Epidermal melanocyte (primary cell): Measurements from ENCODE around the gene RASL11B.
"Not testable (repeated sequence)": the region's sequence is repeated elsewhere in the genome, so short reads cannot be mapped to it uniquely, and the experiment has no call there.

Source experiments
- DNase-seq: peaks from one replicate; pipeline ENCODE4 v3.0.0; 2011; ENCODE audit warnings: low spot score; ENCODE audit not compliant: insufficient read length

The RASL11B gene, protein sequence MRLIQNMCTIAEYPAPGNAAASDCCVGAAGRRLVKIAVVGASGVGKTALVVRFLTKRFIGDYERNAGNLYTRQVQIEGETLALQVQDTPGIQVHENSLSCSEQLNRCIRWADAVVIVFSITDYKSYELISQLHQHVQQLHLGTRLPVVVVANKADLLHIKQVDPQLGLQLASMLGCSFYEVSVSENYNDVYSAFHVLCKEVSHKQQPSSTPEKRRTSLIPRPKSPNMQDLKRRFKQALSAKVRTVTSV

DNA sequence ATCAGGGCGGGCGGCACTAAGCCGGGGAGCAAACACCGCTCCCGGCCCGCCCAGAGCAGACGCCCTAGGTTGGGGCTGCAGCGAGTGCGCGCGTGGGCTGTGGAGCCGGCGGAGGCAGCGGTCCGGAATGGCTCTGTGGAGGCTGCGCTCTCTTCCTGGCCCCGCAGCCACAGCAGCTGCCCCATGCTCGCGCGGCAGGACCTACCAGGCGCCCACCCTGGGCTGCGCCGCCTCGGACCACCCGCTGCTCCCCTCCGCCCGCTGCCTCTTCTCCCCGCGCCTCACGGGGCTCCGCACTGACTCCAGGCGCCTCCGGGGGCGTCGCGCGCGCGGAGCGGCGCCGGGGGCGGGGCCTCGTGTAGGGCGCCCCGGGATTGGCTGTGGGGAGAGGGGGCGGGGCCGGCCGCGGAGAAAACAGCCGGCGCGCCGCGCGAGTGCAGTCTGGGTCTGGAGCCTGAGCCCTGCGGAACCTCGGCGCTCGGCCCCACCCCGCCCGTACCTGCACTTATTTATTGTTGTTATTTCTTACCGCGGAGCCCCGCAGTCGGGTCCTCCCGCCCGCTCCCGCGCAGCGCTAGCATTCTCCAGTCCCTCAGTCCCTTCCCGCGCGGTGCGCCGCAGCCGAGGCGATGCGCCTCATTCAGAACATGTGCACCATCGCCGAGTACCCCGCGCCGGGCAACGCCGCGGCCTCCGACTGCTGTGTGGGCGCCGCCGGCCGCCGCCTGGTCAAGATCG lies at the start of gene RASL11B:
Gene RASL11B (plus strand): TSS at position 439 of the 738 bp plus-strand sequence. CDS start 191 bp downstream, at position 630.
- peak; percentile 85 for DNase-seq

DNA sequence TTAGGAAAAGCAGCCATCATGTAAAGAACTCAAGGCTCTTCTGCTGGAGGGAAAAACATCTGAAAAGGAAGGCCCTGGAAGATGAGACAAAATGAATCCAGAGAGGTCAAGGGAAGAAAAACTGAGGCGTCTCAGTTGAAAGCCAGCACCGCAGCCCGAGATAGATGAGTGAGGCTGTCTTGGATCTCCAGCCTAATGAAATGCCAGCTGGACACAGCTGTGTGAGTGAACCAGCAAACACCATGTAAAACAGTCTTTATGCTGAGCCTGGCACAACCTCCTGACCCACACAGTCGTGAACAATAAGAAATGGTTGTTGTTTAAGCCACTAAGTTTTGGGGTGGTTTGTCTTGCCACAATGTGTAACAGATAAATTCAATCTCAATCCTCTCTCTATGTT lies 48.6 kb upstream of the RASL11B start:
- DNase-seq = no peak

DNA sequence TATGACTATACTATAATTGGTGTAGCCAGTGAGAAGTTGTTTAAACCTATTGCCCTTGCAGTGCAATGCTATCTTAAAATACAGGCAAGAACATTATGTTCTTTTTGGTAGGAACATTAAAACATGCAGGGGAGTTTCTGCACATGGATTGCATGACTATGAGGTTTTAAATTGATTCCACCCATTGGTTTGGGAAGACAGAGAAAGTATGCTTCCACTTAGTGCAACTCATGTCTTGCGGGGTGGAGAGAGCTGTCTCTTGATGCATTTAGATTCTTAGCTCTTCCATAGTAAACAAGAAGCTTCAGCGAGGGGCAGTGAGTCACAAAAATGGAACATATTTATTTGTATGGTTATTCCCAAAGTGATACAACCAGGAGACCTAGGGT lies 39.5 kb upstream of the RASL11B start:
- DNase-seq = peak; percentile 57

DNA sequence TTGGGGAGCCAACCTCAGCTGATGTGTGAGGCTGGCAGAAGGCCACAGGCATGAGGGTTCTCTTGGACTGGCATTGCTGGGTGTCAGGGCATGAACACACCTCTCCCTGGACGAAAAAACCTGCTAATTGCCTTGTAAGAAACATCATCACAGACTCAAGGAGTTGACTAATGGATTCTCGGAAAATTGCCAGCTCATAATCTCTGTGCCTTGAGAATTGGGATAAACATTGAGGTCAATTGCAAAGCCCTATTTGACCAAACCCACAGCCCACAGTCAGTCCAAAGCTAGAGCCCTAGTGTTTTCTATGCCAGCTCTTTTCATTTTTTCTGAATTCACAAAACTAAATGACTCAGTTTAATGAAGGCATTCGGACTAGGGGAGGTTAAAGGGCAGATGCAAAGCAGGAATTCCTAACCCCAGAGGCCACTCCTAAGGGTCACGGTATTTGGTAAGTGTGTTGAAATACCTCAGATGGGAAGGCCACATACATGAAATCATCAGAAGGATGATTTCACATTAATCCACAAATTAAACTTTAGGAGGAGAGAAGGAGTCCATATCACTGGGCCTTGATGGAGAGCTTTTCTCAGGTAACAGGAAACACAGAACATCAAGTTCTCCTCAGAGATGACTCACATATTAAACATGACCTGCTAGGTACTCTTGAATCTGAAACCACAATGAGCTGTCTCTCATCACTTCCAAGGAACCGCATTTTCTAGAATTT lies 39.0 kb upstream of the RASL11B start:
- DNase-seq = no peak

DNA sequence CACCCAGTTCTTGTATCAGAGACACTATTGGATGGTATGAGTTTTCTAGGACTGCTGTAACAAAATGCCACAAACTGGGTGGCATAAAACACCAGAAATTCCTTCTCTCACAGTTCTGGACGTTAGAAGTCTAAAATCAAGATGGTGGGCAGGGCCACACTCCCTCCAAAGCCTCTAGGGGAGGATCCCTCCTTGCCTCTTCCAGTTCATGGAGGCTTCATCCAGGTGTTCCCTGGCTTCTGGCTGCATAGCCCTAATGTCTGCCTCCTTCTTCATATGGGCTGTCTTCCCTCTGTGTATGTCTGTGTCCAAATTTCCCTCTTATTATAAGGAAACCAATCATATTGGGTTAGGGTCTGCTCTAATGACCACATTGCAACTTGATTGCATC lies 38.4 kb upstream of the RASL11B start:
- DNase-seq = no peak

DNA sequence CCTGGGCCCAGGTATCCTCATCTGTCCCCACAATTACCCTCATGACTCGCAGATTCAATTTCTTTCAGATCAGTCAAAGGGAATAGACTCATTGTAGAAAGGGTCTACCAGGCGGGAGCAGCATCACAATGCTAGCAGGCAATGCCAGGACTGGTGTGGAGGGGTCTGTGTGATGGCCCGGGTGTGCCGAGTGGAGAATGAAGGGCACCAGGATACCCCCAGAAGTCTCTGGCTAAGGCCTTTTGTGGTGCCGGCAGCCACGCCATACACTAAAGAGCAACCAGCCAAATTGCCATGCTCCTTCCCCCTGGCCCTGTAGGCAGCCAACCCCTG lies 37.9 kb upstream of the RASL11B start:
- no peak for DNase-seq

DNA sequence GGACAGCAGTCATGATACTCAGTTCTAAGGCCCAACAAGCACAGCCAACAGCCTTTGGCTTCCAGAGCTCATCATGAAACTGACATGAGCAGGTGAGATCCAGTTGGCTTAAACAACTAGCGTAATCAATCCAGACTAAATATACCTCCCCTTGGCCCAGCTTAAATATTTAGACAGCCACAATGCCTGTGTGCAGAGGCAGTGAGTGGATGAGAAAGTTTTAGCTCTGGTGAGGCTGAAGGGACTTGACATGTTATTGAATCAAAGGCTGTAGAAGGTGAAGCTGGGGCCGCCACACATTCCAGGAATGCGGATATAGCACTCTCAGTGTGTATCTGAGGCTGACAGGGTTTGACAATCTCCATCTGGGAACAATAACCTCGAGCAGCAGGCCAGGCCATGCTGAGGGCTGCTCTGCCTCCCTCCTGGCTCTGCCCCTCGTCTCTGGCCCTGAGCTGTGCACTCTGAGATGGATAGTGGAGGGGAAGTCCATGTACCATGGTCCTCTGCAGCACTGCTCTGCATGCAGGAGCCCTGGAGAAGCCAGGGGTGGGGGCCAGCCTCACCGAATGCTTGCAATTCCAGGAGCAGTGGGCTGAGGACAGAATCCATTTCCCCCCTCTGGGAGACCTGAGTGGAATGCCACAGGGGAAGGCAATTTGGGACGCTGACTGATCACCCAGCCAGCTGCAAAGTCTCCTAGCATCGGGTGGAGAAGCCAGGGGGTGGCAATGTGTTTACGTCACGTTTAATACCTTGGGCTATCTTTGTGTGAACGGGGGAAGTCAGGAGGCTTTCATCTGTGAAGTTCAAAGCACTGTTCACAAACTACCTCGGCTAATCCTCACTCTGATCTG lies 37.3 kb upstream of the RASL11B start:
- no peak for DNase-seq

DNA sequence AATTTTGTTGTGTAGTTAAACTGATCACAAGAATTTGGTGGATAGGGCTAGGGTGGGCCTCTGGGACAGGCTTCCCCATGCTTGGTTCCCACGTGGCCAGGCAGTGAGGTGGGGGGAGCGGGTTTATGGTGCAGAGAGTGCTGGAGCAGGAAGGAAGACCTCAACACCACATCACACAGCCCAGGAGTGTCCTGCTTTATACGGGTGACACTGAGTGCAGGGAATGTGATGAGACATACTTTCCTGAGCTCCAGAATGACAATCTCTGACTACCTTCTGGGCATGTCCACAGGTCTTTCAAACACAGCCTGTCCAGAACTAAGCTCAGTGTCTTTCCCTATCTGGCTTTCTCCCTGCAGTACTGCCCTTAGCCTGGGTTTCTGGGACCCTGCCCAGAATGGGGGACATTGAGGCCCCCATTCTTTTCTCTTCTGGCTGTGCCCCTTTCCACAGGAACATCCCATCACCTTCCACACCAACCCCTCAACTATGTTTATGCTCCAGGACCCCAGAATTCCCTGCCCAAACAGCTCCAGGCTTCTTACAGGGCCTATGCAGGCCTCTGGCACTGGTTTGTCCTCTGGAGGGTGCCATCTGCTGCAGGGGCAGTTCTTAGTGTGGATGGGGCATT lies 36.5 kb upstream of the RASL11B start:
- DNase-seq = no peak

DNA sequence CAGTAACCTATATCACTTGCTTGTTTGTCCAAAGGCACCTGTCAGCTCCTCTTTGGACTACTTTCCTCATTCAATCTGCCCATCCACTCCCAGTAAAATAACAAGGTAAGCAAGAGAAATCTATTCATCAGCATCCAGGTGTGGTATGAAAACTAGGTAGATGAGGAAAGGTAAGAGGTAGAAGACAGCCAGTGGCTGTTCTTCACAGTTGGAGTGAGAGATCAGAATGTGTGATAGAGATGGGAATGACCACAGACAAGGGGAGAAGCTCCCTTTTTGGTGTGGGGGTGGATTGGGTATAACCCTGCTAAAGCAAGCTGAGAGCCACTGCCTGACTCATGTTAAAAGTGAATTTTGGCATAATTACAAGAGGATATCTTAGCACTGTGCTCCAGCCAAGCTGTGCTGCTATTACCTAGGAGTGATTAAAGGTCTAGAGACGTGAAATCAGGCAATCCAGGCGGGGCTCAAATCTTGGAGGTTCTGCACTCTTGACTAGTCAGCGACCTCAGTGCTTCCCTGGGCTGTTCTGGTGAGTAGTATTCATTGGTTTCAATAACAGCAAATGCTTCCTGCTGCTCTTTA lies 28.1 kb upstream of the RASL11B start:
- DNase-seq = no peak

DNA sequence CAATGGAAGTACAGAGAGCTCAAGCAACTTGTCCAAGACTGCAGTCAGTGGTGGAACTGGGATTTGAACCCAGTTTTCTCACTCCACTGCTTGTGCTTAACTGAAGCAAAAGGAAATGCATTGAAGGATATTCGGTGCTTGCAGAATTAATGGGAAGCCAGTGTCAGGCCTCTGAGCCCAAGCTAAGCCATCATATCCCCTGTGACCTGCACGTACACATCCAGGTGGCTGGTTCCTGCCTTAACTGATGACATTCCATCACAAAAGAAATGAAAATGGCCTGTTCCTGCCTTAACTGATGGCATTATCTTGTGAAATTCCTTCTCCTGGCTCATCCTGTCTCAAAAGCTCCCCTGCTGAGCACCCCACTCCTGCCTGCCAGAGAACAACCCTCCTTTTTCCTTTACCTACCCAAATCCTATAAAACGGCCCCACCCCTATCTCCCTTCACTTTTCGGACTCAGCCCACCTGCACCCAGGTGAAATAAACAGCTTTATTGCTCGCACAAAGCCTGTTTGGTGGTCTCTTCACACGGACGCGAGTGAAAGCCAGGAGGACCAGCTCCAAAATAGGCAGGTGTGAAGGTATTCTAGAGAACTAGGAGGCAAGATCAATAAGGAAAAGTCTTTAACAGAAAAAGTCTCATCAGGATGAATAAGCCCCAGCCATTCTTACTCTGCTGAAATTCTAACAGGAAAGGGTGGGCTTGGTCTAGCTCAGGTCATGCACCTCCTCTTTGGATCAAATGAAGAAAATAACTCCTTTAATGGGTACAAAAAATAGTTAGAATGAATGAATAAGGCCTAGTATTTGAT lies 27.3 kb upstream of the RASL11B start:
- DNase-seq = not testable (repeated sequence)

DNA sequence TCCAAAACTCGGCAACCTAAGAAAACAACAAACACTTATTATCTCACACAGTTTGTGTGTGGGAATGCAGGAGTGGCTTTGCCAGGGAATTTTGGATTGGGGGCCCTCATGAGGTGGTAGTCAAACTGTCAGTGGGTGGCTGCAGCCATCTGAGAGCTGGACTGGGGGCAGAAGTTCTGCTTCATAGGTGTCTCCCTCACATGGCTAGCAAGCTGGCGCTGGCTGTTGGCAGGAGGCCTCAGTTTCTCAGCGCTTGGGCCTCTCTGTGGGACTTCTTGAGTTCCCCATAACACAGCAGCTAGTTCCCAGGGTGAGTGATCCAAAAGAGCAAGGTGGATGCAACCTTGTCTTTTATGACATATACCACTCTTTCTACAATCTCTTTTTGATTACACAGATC lies 26.0 kb upstream of the RASL11B start:
- no peak for DNase-seq

DNA sequence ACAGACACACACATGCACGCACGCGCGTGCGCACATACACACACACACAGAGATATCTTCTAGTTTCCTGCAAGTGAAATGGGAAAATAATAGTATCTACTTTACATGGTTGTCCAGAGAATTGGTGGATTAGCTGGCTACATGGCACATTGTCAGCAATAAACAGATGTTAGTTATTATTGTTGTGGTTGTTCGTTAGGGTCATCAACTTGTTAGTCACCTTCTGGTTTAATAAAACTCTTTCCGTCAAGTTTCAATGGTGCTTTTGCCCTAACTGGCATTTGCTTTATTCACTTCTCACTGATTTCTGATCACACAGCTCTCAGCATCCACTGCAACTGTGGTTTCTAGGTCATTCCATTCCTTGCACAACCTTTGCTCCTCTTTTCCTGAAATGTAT lies 25.4 kb upstream of the RASL11B start:
- DNase-seq = no peak

DNA sequence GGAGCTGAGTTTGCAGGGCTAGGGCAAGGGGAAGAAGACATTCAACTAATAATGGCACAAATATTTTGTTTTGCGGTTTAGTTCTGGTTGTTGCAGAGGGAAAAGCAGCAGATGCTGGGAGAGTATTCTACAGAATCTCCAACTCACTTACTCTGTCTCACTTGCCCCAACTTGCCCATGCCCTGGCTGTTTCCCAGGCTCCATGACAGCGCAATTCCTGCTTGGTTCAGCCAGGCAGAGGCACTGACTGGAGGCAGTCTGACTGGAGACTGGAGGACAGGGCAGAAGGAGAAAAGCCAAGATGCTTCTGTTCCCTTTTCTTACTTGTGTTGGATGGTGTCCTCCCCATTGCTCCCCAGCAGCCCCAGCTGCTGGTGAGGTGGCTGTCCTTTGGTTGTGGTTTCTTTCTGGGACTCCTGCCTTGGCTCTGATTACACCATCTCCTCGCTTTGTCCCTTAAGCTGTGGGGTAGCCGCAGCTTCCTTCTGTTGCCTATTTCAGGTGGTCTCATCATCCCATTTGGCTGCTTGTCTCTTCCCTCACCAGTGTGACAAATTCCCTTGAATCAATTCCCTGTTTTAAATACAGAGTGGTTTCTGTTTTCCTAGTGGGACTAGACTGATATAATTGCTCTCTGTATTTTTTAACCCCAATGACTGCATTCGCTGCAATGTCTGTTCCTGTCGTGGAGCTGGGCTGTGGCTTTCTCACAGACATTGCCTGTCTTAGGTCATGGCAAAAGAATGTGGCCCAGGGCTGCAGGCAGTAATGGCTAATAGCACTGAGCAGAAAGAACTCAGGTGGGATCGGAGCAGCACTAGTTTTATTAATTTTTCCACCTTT lies 24.2 kb upstream of the RASL11B start:
- DNase-seq = no peak

DNA sequence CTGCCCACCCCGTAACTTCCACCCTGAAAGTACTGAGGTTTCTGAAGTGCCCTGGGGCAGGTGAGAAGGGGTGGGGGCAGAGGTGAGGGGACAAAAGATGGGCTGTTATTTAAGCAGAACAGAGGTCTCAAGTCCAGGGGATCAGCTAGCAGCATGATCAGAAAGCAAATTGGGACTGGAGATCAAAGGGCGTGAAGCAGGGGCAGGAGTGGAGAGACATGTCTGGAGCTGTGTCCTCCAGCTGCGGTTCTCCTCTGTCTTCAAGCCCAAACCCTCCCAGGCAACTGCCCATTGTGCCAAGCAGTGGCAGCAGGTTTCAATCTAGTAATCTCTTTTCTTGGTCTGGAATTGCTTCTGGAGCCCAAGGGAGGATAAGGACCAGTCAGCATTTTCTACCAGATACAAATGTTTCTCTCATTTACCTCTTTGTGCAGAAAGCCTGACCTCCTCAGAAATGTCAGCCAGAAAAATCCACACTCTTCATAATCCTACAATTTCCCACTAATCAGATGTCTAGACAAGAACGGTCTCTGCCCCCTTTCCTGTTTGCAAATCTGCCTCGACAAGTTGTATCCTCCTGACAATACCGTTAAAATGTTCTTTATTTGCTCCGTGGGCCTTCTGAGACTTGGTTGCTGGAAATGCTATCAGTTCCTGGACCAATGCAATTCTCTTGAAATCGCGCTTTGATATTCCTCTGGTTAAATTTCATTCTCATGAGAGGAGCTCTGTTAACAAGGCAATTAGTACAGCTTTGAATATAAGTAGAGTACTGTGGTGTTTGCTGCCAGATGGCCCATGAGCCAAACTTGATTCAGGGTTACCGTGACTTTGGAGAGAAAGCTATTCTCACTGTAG lies 23.2 kb upstream of the RASL11B start:
- no peak for DNase-seq

DNA sequence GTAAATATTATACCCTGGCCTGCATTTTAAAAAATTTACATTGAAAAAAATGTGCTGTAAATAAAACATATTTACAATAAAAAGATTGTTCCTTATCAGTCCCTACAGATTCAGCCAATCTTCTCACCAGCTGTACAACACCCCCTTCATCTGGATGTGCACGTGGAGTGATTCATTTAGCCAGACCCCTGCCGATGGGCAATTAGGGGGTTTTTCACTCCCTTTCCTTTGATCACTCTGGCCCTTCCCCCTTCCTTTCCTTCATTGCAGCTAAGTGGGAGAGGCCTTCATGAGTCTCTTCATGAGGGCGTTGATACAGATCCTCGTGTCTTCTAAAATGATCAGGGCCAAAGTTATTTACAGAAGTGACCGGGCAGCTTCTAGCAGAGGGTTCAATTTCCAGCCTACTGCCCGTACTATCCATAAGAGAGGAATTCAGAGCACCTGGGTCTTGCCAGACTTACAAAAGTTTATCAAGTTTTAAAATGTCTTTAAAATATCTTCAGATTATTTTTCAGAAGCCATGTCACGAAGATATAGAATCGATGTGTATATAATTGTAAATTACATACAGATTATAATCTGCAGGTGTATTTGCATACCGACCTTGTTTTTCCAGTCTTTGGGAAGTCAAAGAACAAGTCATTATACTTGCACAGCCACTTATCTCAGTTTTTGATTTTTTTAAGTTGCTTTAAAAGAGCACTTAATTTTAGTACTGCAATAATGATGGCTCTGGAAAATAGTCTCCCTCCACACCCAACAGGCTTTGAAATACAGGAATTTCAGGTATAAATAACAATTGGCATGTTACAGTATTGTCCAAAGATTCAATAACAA lies 21.4 kb upstream of the RASL11B start:
- DNase-seq = no peak

DNA sequence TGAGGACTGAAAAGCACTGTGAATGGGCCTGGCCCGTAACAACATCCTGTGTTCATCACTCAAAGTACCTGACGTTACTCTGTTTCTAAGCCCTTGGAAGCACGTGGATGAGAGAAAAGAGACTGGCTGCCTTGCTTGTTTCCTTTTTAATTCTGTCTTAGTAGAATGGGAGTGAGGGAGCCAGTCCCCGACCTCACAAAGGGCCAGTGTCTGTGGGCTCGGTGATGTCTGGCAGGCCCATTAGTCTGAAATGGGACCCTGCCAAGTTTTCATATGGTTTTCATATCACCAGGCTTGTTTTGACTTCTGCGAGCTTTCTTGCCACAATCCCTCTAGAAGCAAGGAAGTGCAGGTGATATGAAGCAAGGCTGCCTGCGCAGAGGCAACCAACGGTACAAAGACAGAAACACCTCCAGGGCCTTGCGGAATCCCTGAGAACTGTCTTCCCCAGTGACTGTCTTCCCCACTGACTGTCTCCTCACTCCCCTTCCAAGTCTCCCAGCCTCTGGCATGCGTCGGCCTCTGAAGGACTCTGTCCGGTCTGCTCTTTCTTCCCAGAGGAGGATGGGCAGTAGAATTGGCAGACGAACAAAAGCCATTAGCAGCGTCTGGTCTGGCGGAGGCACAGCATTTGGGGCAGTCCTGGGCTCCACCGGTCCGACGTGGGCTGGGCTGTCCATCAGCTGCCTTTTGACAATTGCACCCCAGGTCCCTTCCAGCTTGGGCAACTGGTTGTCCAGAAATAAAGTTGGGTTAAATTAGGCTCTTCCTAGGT lies 20.2 kb upstream of the RASL11B start:
- DNase-seq = no peak
